GM19372 (cell line): Measurements from ENCODE around the gene CERKL.
A peak's percentile ranks its signal among the peaks of the same experiment; 100 is the strongest.
"Not testable (repeated sequence)": the region's sequence is repeated elsewhere in the genome, so short reads cannot be mapped to it uniquely, and the experiment has no call there.

ENCODE experiments used
- ATAC-seq: cut with Tn5 transposase; IDR thresholded peaks from one replicate; pipeline ENCODE4 v1.9.1; 2021; ENCODE audit warnings: mild to moderate bottlenecking, low read depth, moderate library complexity; ENCODE audit not compliant: unreplicated experiment

The CERKL gene, protein sequence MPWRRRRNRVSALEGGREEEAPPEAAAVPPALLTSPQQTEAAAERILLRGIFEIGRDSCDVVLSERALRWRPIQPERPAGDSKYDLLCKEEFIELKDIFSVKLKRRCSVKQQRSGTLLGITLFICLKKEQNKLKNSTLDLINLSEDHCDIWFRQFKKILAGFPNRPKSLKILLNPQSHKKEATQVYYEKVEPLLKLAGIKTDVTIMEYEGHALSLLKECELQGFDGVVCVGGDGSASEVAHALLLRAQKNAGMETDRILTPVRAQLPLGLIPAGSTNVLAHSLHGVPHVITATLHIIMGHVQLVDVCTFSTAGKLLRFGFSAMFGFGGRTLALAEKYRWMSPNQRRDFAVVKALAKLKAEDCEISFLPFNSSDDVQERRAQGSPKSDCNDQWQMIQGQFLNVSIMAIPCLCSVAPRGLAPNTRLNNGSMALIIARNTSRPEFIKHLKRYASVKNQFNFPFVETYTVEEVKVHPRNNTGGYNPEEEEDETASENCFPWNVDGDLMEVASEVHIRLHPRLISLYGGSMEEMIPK

DNA sequence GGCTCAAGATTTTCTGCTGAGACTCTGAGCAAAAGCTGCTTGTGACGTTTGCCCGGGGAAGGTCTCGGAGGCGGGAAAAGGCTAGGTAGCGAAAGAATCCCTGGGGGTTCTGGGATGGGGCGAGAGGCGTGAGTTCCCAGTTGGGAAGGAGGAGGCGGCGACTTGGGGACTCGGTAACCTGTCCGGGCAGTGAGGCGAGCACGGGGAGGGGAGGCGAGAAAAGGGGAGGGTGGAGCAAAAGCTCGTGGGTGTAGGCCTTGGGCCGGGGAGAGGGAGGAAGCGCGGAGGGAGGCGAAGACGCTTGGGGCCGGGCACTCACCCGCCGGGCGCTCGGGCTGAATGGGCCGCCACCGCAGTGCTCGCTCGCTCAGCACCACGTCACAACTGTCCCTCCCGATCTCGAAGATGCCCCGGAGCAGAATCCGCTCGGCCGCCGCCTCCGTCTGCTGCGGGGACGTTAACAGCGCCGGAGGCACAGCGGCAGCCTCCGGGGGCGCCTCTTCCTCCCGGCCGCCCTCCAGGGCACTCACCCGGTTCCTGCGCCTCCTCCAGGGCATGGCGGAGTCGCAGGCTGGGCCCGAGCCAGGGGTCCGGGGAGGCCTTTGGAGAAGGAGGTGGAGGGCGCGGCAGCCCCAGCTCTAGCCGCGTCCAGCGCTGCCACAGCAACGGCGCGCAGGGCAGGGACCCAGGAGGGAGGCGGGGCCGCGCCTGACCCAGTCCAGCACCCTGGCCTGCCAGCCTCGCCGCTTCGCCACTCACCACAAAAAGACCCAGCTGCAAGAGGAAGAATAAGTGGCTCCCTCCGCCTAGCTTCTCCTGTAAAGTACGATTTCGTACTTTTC lies at the start of gene CERKL:
Gene CERKL (minus strand): TSS at position 656 of the 842 bp plus-strand sequence. CDS start 99 bp downstream, at position 557.
- ATAC-seq = peak; percentile 89

- not testable (repeated sequence) for ATAC-seq
Observed at GRCh38 chr2:181702519-181702918, 45.6 kb upstream of the CERKL start.

DNA sequence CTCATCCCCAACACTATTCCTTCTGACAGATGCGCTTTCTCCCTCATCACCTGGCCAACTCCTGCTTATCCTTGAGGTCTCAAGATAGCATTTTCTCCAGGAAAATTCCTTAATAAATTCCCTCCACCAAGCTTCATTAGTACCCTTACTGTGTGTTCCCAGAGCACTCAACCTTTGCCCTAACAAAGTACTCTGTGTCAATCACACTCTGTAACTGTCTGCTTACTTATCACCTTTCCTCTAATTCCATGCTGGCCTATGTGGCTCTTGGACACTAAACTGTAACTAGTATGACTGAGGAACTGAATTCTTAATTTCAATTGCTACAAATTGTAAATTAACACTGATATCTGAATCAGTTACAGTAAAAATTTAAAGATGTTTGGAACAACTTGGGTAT lies 41.3 kb upstream of the CERKL start:
- no peak for ATAC-seq

DNA sequence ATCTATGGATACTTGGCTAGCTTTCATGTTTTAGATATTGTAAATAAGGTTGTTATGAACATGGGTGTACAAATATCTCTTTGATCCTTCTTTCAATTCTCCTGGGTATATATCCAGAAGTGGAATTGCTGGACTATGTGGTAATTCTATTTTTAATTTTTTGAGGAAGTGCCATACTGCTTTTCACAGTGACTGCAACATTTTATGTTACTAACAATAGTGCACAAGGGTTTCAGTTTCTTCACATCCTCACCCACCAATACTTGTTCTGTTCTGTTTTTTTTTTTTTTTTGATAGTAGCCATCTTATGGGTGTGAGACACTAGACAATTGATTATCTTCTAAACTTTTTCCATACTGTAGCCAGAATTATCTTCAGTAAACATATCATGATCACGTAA lies 40.7 kb upstream of the CERKL start:
- ATAC-seq = no peak

DNA sequence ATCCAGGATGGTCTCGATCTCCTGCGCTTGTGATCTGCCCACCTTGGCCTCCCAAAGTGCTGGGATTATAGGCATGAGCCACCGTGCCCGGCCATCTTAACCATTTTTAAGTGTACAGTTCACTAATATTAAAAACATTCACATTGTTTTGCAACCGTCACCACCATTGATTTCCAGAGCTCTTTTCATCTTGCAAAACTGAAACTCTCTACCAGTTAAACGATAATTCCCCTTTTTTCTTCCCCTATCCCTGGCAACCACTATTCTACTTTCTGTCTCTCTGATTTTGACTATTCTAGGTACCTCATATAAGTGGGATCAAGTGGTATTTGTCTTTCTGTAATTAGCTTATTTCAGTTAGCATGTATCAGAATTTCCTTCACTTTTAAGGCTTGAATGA lies 40.2 kb upstream of the CERKL start:
- ATAC-seq = no peak

DNA sequence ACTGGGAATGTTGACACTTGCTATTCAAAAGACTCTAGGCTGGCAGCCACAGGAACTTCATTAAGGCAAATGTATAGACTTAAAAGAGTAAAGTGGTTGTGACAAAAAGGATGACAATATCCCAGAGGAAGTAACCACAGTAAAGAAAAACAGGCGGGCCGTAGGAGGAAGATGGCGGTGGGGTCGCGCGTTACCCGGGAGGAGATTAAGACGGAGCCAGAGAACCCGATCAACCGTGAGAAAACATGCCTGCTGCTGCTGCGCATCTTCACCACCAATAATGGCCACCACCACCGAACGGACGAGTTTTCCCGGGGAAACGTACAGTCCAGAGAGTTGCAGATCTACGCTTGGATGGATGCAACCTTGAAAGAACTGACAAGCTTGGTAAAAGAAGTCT lies 37.4 kb upstream of the CERKL start:
- no peak for ATAC-seq

- no peak for ATAC-seq
Observed at GRCh38 chr2:181690860-181691259, 34.0 kb upstream of the CERKL start.

GRCh38 chr2:181686576-181687185 lies 29.8 kb upstream of the CERKL start:
- no peak for ATAC-seq

- no peak for ATAC-seq
Observed at GRCh38 chr2:181685150-181685688, 28.3 kb upstream of the CERKL start.

DNA sequence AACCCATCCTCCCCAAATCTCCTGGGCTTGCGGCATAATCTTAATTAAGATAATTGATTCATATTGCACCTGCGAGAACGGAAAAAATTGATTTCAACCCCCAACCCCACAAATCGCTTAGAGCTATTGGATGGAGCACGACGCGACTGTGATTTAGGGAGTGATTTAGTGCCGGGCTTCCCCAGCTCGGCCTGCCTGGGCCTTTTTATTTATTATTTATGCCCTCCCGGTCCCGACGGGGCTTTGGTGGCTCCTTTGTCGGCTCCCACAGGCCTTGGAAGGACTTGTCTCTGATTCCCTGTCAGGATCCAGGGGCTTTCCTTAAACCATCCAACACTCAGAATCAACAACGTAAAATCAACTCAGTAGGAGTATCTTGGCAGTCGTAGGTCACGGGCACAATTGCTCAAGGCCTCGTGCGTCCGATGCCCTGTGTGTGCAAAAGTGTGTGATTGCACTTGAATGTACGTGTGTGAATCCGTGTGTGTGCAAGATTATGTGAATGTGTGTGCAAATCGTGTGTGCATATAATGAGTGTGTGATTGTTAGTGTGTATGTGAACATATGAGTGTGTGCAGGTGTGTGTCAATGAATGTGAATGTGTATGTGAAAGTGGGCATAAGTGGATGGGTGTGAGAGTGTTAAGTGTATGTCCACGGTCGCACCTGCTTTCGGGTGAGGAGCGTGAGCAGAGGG lies 27.7 kb upstream of the CERKL start:
- no peak for ATAC-seq

GRCh38 chr2:181683518-181684453 lies 26.9 kb upstream of the CERKL start:
- ATAC-seq = no peak

GRCh38 chr2:181682795-181683517 lies 26.1 kb upstream of the CERKL start:
- ATAC-seq = no peak

DNA sequence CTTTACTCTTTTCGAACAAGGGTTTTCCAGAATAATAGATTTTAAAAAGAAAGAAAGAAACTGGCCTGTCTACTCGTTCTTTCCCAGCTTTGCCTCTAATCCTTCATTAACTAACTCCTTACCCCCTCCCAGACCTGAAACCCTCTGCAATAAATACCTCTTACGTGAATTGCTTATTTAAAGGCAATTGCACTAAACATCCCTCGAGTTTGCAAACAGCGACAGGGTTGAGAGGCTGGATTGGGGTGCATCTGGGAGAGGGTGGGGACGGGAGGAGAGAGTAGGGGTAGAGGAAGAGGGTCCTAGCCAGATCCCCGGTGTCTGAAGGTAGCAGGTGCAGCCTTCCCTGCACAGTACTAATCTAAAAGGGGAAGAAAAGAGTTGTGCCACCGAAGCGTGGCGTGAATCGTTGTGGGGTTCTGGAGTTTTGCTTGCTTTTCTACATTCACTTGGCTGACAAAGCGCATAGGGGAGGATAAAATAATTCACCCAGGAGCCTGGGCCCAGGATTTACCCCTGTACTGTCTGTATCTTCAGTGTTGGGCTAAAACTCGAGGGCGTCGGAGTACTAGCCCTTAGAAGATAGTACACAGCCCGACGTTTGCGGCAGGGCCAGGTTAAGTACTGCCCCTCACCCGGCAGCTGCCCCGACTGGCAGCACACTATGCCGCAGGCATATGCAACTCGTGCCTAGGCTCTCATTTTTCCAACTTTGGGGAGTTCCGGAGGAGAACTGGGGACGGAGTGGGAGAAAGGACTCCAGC lies 25.3 kb upstream of the CERKL start:
- ATAC-seq = no peak

DNA sequence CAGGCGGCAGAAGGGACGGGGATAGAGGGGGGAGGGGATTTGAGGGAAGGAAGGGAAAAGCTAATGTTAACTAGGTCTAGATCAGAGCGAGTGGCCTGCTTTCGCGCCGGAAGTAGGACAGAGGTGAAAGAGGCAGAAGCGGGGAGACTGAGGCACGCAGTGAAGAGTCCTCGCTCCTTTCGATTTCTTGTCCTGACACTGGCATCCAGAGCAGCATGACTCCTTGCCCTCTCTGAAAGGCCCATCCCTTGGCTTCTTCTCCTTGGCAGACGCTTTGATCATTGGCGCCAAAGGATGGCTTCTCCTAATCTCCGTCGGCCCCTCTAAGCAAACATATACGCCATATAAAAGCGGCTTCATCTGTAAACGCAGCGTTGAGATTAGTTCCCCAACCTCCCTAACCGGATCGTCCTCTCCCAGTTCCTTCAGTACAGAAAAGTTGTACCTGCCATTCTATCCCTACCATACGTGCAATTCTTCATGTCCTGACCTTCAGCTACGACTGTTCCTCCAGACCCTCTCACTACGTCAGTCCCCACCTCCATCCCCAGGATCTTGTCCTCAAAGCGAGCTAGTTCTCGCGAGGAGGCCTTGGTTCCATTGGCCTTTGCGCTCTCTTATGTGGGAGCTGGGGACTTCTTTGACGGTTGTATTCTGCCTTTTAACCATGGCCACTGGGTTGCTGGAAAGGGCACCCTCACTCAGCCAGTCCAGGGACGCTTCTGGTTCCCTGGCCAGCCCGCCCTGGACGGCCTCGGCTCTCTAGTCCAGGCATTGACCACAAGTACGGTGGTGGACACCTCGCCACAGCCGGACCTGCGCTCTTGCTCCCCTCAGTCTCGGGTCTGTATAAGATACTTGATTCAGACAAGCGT lies 24.3 kb upstream of the CERKL start:
- no peak for ATAC-seq

GRCh38 chr2:181680055-181680936 lies 23.4 kb upstream of the CERKL start, which contains the start of gene NEUROD1:
Gene NEUROD1 (minus strand): TSS chr2:181680517. CDS start chr2:181678860, 1,657 bp downstream.
- peak; percentile 55 for ATAC-seq
